Epithelial cell of esophagus (primary cell): Measurements from ENCODE around the gene DNAH8.

ENCODE experiments used
- DNase-seq: peaks from one replicate; pipeline ENCODE4 v3.0.0; 2010; ENCODE audit warnings: low read depth
- H3K4me3 ChIP-seq: 2 replicates; pipeline ENCODE4 v1.5.1; 2011; ENCODE audit warnings: mild to moderate bottlenecking, low read length, control low read depth
- CTCF ChIP-seq: IDR thresholded peaks from 2 replicates; pipeline ENCODE4 v1.5.1; 2011; ENCODE audit warnings: low read depth, mild to moderate bottlenecking, low read length, control low read depth, inconsistent platforms; ENCODE audit not compliant: insufficient read depth; ENCODE audit errors: missing control alignments

The DNAH8 gene

GRCh38 chr6:38779310-38780062 is 64.4 kb downstream of the DNAH8 start:
- no peak overlapping the region for H3K4me3 ChIP-seq
- no peak for DNase-seq
- TF ChIP-seq CTCF, result no peak

- no peak for DNase-seq
- TF ChIP-seq CTCF, result no peak
- no peak overlapping the region for H3K4me3 ChIP-seq
Observed at GRCh38 chr6:38782616-38783015, 67.5 kb downstream of the DNAH8 start.

- no peak for DNase-seq
- H3K4me3 ChIP-seq, result no peak overlapping the region
Observed at GRCh38 chr6:38783443-38784228, 68.5 kb downstream of the DNAH8 start.

GRCh38 chr6:38784506-38785235 is 69.6 kb downstream of the DNAH8 start:
- no peak for TF ChIP-seq CTCF
- no peak overlapping the region for H3K4me3 ChIP-seq
- no peak for DNase-seq

More at GRCh38 chr6:38783443-38784228, 68.5 kb downstream of the DNAH8 start:
- TF ChIP-seq CTCF, result no peak

- H3K4me3 ChIP-seq, result no peak overlapping the region
- no peak for DNase-seq
- no peak for TF ChIP-seq CTCF
Observed at GRCh38 chr6:38786486-38786885, 71.4 kb downstream of the DNAH8 start.

- H3K4me3 ChIP-seq, result no peak overlapping the region
- TF ChIP-seq CTCF, result no peak
- no peak for DNase-seq
Observed at GRCh38 chr6:38789256-38789655, 74.1 kb downstream of the DNAH8 start.
